Stimulated activated CD4-positive, alpha-beta T cell treated with anti-CD3 and anti-CD28 coated beads, Interleukin-2, amount 100 ng/mL, for 24 hours (primary cell): ENCODE results near the gene MAN1C1.

ENCODE experiments used
- DNase-seq, 2 donors: peaks; one replicate each; pipeline ENCODE4 v3.0.0-alpha.2; 2020

The MAN1C1 gene

GRCh38 chr1:25699500-25700143 is 83.0 kb downstream of the MAN1C1 start:
- DNase-seq = no peak

DNA sequence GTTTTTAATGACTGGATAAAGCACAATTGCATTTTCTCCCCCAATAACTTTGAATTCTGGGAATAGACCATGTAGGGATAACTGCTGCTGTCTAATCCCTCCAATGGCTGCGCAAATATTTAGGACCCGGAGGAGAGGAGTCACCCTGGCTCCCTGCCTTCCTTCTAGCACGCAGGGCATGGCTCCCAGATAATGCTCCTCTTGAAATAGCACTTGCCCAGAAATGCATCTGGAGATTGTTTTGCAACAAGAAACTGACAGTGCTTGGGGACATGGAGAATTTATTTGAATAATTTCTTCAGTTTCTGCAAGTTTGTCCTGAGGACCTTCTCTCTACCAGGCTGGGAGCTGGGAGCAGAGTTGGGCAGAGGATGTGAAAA is 83.5 kb downstream of the MAN1C1 start:
- no peak for DNase-seq

DNA sequence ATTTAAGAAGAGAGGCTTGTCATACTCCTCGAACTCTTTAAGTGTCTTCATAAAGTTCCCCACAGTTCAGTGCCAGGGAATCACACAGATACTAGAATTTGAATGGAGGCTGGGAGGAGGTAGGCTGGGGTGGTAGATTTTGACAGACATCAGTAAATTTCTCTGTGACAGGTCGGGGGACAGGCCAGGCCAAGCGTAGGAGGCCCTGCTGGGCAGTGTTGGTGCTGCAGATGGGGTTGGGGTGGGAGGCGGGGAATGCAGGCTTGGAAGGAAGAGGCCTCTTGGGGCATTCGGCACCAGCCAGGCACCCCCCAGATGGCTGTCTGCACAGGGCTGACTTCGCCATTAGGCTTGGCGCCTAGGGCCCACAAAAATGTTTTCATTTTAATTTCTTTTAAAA is 84.0 kb downstream of the MAN1C1 start:
- DNase-seq = no peak

GRCh38 chr1:25701030-25701785 is 84.6 kb downstream of the MAN1C1 start:
- no peak for DNase-seq

DNA sequence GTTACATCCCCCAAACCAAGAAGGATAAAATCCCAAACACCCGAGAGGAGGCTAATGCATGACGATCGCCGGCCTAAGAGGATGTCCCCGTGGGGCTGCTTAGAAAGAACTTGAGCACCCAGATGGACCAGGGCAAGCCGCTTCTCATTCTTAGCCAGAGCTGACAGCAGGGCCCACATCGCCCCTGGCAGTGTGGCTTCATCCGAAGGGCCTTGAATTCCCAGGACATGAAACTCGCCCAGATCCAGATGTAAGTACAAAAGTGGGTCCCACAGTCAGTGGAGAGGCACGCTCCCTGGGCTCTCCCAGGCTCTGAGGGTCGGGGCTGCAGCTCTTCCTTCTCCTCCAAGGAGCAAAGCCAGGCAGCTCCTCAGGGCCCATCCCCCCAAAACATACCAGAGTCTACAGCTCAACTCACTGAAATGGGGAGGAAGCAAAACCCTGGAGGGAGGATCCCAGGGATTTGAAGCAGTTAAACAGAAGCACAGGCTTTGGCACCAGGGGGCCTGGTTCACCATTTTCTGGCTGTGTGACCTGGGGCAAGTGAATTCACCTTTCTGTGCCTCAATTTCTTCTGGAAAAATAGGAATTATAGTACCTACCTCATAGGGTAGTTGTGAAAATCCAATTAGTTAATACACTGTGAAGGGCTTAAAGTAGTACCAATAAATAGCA is 85.6 kb downstream of the MAN1C1 start:
- DNase-seq = no peak

DNA sequence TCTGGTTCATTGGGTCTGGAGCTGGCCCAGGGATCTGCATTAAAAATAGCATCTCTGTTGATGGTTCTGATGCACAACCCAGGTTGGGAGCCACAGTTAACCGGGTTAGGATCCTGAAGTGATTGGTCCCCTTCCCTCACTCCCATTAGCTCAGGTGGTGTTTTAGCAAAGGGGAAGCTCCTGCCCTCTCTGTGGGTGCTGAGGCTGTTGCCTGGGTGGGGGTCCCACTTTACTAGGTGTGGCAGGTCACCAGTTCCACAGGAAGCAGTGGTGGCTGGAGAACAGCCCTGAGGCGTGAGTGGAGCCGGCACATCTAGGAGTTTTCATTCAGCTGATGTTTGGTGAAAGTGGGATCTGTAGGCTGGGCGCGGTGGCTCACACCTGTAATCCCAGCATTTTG is 86.5 kb downstream of the MAN1C1 start:
- DNase-seq = no peak

GRCh38 chr1:25703671-25704266 is 87.2 kb downstream of the MAN1C1 start:
- no peak for DNase-seq

DNA sequence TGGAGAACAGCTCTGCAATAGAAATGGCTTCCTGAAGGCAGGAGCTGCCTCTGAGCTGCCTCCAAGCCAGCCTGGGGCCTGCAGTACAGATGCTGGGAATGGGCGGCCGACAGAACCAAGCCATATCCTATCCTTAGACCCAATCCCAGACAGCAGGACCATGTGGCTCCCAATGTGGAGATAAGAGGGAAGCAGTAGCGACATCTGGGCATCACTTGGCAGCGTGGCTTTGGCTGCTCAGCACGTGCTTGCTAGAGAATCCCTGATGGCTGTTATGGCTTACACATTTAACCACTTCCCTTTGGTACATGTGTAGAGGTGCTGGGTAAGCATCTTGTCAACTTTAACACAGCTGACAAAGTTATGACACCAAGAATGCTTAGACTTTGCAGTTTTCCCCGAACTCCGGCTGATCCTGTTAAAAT is 87.7 kb downstream of the MAN1C1 start:
- DNase-seq = peak; percentile 21 to 32

DNA sequence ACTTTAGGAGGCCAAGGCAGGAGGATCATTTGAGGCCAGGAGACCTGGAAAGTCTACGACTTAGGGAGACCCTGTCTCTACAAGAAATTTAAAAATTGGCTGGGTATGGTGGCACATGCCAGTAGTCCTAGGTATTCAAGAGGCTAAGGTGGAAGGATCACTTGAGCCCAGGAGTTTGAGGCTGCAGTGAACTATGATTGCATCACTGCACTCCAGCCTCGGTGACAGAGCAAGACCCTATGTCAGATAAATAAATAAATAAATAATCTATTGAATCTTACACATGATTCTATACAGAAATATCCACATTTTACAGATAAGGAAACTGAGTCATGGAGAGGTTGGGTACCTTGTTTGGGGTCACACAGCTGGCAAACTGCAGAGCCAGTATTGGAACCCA is 89.1 kb downstream of the MAN1C1 start:
- DNase-seq = no peak

- no peak for DNase-seq
These were observed 89.8 kb downstream of the MAN1C1 start for GRCh38 chr1:25706146-25707089.

DNA sequence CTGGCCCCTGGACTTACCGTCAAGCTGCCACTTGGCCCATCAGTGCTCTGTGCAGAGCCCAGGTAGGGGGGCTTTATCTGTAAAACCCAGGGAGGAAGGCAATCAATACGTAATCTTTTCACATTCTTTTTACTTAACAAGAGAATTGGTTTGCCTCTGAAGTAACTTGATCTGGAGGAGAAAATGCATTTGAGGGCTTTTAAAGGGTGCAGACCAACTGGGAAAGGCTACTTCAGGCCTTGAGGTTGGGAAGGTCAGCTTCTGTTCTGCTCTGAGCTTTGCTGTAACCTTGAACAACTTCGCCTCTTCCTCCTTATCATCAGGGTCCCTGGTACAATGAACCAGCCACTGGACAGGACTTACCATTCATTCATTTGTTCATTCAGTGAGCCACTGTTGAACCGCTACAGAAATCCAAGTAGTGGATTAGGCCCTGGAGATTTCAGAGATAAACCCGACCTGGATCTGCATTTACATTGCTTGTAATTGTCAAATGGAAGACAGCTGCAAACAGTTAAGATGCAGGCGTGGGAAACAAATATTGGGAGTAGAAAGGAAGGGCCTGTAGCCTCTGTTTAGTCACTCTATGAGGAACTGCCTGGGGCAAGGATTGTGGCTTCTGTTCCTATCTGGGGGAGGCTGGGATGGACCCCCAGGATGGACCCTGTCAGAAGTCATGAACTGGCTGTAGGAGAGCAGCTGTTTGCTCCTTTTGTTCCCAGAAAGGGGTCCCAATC is 90.9 kb downstream of the MAN1C1 start:
- DNase-seq = no peak

- no peak for DNase-seq
These were observed 94.2 kb downstream of the MAN1C1 start for GRCh38 chr1:25710583-25711347.

DNA sequence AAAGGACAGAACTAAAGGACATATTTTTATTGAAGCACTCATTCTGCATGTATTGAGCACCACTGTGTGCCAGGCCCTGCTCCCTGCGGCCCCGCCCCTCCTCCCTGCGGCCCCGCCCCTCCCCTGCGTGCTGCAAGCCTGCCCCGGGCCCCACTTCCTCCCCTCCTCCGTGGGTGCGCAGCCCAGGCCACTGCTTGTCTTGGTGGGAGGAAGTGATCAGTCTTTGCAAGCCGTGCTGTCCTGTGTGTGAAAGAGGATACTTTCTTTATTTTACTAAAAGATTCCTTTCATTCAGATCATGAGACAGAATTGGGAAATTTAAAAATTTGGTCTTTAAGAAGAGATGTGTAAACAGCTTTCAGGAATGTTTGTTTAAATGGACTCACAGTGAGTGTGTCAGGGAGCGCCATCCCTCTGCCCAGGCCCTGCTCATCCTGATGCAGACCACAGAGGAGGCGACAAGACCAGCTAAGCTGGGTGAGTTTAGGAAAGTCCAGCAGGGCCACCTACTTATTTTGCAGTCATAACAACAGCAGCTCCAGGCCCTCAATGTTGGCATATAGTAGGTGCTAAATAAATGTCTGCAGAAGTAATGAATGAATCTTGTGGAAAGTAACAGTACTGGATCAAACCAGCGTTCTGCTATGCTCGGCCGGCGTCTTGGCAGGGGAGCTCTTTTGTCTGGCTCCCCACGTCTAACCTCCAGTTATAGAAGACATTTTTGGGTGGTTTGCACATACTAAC is 95.1 kb downstream of the MAN1C1 start:
- DNase-seq = peak; percentile 57 to 72

- no peak for DNase-seq
These were observed 95.8 kb downstream of the MAN1C1 start for GRCh38 chr1:25712299-25712970.

DNA sequence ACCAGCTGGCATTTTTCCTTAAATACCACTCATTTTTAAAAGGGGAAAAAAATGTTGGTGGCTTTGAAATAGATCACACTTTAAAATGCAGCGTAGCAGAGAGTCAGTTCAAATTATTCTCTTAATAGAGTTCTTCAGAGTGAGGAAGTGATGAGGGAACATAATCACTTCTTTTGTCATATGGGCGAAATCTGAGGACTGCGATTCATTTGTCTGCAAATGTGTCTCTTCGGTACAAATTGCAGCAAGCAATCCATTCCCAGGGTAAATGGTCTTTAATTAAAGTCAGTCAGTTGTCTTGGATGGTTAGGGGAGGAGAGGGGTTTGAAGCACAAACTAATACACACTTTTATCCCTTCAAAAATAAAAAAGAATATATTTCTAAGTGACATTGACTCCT is 97.4 kb downstream of the MAN1C1 start:
- no peak for DNase-seq

DNA sequence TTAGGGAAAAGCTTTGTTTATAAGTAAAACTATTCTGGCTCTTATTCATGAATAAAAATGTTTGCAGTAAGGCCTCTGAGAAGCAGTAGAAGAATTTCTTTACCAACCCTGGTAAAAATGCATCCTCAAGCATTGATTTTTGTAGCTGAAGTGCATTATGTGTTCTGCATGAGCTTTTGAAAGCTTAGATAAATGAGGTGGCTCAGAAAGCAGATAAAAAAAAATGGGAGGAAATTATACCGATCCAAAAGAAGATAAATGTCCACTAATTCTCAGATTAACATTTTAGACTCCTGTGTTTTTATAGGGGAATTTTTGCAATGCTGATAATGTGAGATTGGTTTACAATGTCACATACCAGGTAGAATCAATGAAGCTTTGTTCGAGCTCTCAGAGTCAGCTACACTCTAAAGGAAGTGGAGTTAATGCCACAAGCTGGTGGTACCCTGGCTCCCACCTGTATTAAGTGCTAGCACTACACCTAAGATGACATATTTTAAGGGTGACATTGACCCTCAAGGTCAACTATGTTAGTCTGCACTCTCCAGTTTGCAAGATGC is 97.9 kb downstream of the MAN1C1 start:
- DNase-seq = no peak

DNA sequence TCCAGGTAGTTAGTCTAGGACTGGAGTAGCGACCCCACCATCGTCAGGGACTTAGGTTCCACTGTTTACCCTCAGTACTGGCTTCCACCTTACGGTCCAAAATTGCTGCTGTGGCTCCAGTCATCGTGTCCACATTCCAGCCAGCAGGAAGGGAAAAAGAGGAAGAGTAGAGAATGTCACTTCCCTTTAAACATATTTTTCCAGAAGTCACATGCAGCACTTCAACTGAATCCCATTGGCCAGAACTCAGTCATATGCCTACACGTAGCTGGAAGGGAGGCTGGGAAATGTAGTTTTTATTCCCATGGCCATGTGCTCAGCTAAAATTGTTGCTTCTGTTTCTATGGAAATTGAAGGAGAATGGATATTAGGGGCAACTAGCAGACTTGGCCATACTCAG is 99.3 kb downstream of the MAN1C1 start:
- no peak for DNase-seq

GRCh38 chr1:25716320-25716719 is 99.7 kb downstream of the MAN1C1 start:
- DNase-seq = no peak

DNA sequence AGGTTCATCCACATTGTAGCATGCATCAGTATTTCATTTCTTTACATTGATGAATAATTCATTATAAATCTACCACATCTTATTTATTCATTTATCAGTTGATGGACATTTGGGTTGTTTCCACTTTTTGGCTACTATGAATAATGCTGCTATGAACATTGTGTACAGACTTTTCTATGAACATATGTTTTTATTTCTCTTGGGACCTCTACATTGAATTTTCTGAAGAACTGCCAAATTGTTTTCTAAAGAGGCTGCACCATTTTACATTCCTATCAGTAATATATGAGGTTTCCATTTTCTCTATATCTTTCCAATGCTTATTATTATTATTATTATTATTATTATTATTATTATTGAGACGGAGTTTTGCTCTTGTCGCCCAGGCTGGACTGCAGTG is 102.1 kb downstream of the MAN1C1 start:
- DNase-seq = no peak
